ENCODE measurements around the gene CASP6.

Gene CASP6

GRCh38 chr4:109702950-109703663 is at the start of gene CASP6:
CASP6 (minus strand) TSS chr4:109703445; CDS start chr4:109703395, 50 bp downstream.
- DNase-seq, result peak; percentile 73

GRCh38 chr4:109752525-109752924 is 49.3 kb upstream of the CASP6 start:
- DNase-seq, result no peak

GRCh38 chr4:109751852-109752251 is 48.6 kb upstream of the CASP6 start:
- DNase-seq, result no peak

- no peak for DNase-seq
These were observed 47.5 kb upstream of the CASP6 start for GRCh38 chr4:109750652-109751244.

- no peak for DNase-seq
These were observed 46.3 kb upstream of the CASP6 start for GRCh38 chr4:109749388-109750082.

GRCh38 chr4:109748114-109748513 is 44.9 kb upstream of the CASP6 start:
- DNase-seq, result no peak

- no peak for DNase-seq
These were observed 43.5 kb upstream of the CASP6 start for GRCh38 chr4:109746728-109747127.

- no peak for DNase-seq
These were observed 42.6 kb upstream of the CASP6 start for GRCh38 chr4:109745830-109746229.

GRCh38 chr4:109739547-109739946 is 36.3 kb upstream of the CASP6 start:
- DNase-seq, result no peak

- no peak for DNase-seq
These were observed 35.0 kb upstream of the CASP6 start for GRCh38 chr4:109738104-109738872.

GRCh38 chr4:109735566-109736365 is 32.5 kb upstream of the CASP6 start:
- no peak for DNase-seq

- DNase-seq, result no peak
These were observed 30.5 kb upstream of the CASP6 start for GRCh38 chr4:109733728-109734127.

GRCh38 chr4:109730619-109731545 is 27.6 kb upstream of the CASP6 start:
- DNase-seq, result no peak

GRCh38 chr4:109729718-109730618 is 26.7 kb upstream of the CASP6 start, which contains the start of gene PLA2G12A:
PLA2G12A (minus strand) TSS chr4:109730070; CDS start chr4:109729809, 261 bp downstream.
- peak; percentile 76 for DNase-seq

GRCh38 chr4:109729117-109729717 is 26.0 kb upstream of the CASP6 start:
- DNase-seq, result no peak

- no peak for DNase-seq
These were observed 25.1 kb upstream of the CASP6 start for GRCh38 chr4:109728385-109728784.

- no peak for DNase-seq
These were observed 19.9 kb upstream of the CASP6 start for GRCh38 chr4:109723110-109723509.

GRCh38 chr4:109722357-109722756 is 19.1 kb upstream of the CASP6 start:
- no peak for DNase-seq

GRCh38 chr4:109721033-109721432 is 17.8 kb upstream of the CASP6 start:
- DNase-seq, result no peak

GRCh38 chr4:109719604-109720003 is 16.4 kb upstream of the CASP6 start:
- no peak for DNase-seq
